GM21381 (cell line): ENCODE data around the gene PEX11G.
A peak's percentile ranks its signal among the peaks of the same experiment; 100 is the strongest.

Experiments used
- ATAC-seq: cut with Tn5 transposase; IDR thresholded peaks from one replicate; pipeline ENCODE4 v1.9.1; 2021; ENCODE audit warnings: mild to moderate bottlenecking, moderate library complexity; ENCODE audit not compliant: unreplicated experiment

PEX11G gene

GRCh38 chr19:7522072-7522922 lies 33.5 kb upstream of the PEX11G start, which contains the start of gene MCOLN1:
TSS of gene MCOLN1 (plus strand) at chr19:7522624. CDS start at chr19:7522751, 127 bp downstream.
- peak; percentile 81 for ATAC-seq

- no peak for ATAC-seq
These were observed 32.8 kb upstream of the PEX11G start for GRCh38 chr19:7521551-7522071.

- ATAC-seq: no peak
These were observed 31.6 kb upstream of the PEX11G start for GRCh38 chr19:7520131-7521051.

GRCh38 chr19:7519361-7520130 lies 30.7 kb upstream of the PEX11G start:
- no peak for ATAC-seq

- ATAC-seq: no peak
These were observed 28.0 kb upstream of the PEX11G start for GRCh38 chr19:7516878-7517277.

- no peak for ATAC-seq
These were observed 27.5 kb upstream of the PEX11G start for GRCh38 chr19:7516333-7516732.

GRCh38 chr19:7515645-7516151 lies 26.9 kb upstream of the PEX11G start, which contains the start of gene ZNF358:
TSS of gene ZNF358 (plus strand) at chr19:7516103. CDS start at chr19:7519243, 3,140 bp downstream.
- ATAC-seq: no peak

- no peak for ATAC-seq
These were observed 26.3 kb upstream of the PEX11G start for GRCh38 chr19:7515110-7515644.

- no peak for ATAC-seq
These were observed 25.2 kb upstream of the PEX11G start for GRCh38 chr19:7513809-7514642.

GRCh38 chr19:7512400-7512851 lies 23.6 kb upstream of the PEX11G start:
- ATAC-seq: no peak

- no peak for ATAC-seq
These were observed 20.8 kb upstream of the PEX11G start for GRCh38 chr19:7509625-7510024.

GRCh38 chr19:7507884-7508283 lies 19.0 kb upstream of the PEX11G start:
- no peak for ATAC-seq

- no peak for ATAC-seq
These were observed 17.8 kb upstream of the PEX11G start for GRCh38 chr19:7506385-7507328.

GRCh38 chr19:7505682-7506384 lies 17.0 kb upstream of the PEX11G start:
- no peak for ATAC-seq

- ATAC-seq: no peak
These were observed 16.4 kb upstream of the PEX11G start for GRCh38 chr19:7505288-7505681.

- ATAC-seq: no peak
These were observed 15.8 kb upstream of the PEX11G start for GRCh38 chr19:7504684-7505083.

- ATAC-seq: no peak
These were observed 13.7 kb upstream of the PEX11G start for GRCh38 chr19:7502552-7502951.
